HEK293 (cell line): ENCODE results near the gene TEX47.

ENCODE experiments used
- CTCF ChIA-PET: fragments of 350-600 bp; formaldehyde crosslinking; extraction: SDS; loops from one replicate; lab custom pipeline; 2021; ENCODE audit warnings: antibody characterized with exemption; lab: Yijun Ruan, JAX
- POLR2A ChIA-PET: fragments of 300-600 bp; formaldehyde crosslinking; extraction: SDS; loops from one replicate; lab custom pipeline; 2020; ENCODE audit warnings: antibody characterized with exemption, inconsistent platforms; lab: Yijun Ruan, JAX
- H3K27ac ChIP-seq: fragments of 200-500 bp; sonication (Bioruptor generic); 2 replicates; pipeline ENCODE4 v1.5.1; 2014; ENCODE audit warnings: low read depth, low read length, control low read depth, inconsistent platforms; ENCODE audit errors: extremely low read depth
- H3K36me3 ChIP-seq, 2 experiments: fragments of 200-500 bp in 1 of 2; sonication (Bioruptor generic) in 1 of 2; 1 replicate in 1 of 2; 2 replicates in 1 of 2; pipeline ENCODE4 v1.5.1; 2014 to 2017; ENCODE audit warnings: inconsistent platforms in 2 of 2, low read length in 2 of 2; ENCODE audit not compliant: control insufficient read depth in 2 of 2, insufficient read depth in 1 of 2
- H3K4me1 ChIP-seq: fragments of 200-500 bp; sonication (Bioruptor generic); 2 replicates; pipeline ENCODE4 v1.5.1; 2014; ENCODE audit warnings: mild to moderate bottlenecking, low read length, inconsistent platforms; ENCODE audit not compliant: control insufficient read depth, insufficient read depth
- H3K4me3 ChIP-seq: 2 replicates; pipeline ENCODE4 v1.5.1; 2011; ENCODE audit warnings: low read depth, mild to moderate bottlenecking, control low read depth, low read length, moderate library complexity
- H3K9me3 ChIP-seq: fragments of 200-500 bp; sonication (Bioruptor generic); 2 replicates; pipeline ENCODE4 v1.5.1; 2014; ENCODE audit warnings: low read depth, low read length, inconsistent platforms; ENCODE audit not compliant: control insufficient read depth, insufficient read depth
- MZF1 ChIP-seq: fragments of 450-650 bp; formaldehyde crosslinking; IDR thresholded peaks from 2 replicates; pipeline ENCODE4 v1.5.1; 2017; ENCODE audit warnings: missing biosample characterization, missing genetic modification characterization, borderline replicate concordance
- ZBTB1 ChIP-seq: fragments of 450-650 bp; formaldehyde crosslinking; IDR thresholded peaks from 2 replicates; pipeline ENCODE4 v1.5.1; 2016; ENCODE audit warnings: missing biosample characterization, missing genetic modification characterization
- ZEB2 ChIP-seq: fragments of 450-650 bp; formaldehyde crosslinking; IDR thresholded peaks from 2 replicates; pipeline ENCODE4 v1.5.1; 2016; ENCODE audit warnings: missing biosample characterization, missing genetic modification characterization
- ZFP3 ChIP-seq: fragments of 450-650 bp; formaldehyde crosslinking; IDR thresholded peaks from 2 replicates; pipeline ENCODE4 v1.5.1; 2016; ENCODE audit warnings: low read depth, missing biosample characterization, missing genetic modification characterization
- ZFP37 ChIP-seq: fragments of 450-650 bp; formaldehyde crosslinking; IDR thresholded peaks from 2 replicates; pipeline ENCODE4 v1.5.1; 2016; ENCODE audit warnings: missing biosample characterization, missing genetic modification characterization
- ZNF121 ChIP-seq: fragments of 450-650 bp; formaldehyde crosslinking; IDR thresholded peaks from 2 replicates; pipeline ENCODE4 v1.5.1; 2016; ENCODE audit warnings: missing biosample characterization, missing genetic modification characterization
- ZNF132 ChIP-seq: fragments of 450-650 bp; formaldehyde crosslinking; IDR thresholded peaks from 2 replicates; pipeline ENCODE4 v1.5.1; 2017; ENCODE audit warnings: missing biosample characterization, missing genetic modification characterization, borderline replicate concordance
- ZNF138 ChIP-seq: fragments of 450-650 bp; formaldehyde crosslinking; IDR thresholded peaks from 2 replicates; pipeline ENCODE4 v1.5.1; 2016; ENCODE audit warnings: missing biosample characterization, missing genetic modification characterization, borderline replicate concordance
- ZNF146 ChIP-seq: fragments of 450-650 bp; formaldehyde crosslinking; IDR thresholded peaks from 2 replicates; pipeline ENCODE4 v1.5.1; 2016; ENCODE audit warnings: missing biosample characterization, missing genetic modification characterization
- ZNF175 ChIP-seq: fragments of 450-650 bp; formaldehyde crosslinking; IDR thresholded peaks from 2 replicates; pipeline ENCODE4 v1.5.1; 2016; ENCODE audit warnings: missing biosample characterization, missing genetic modification characterization
- ZNF223 ChIP-seq: fragments of 450-650 bp; formaldehyde crosslinking; IDR thresholded peaks from 2 replicates; pipeline ENCODE4 v1.5.1; 2016; ENCODE audit warnings: missing biosample characterization, missing genetic modification characterization
- ZNF335 ChIP-seq: fragments of 450-650 bp; formaldehyde crosslinking; conservative IDR thresholded peaks from 2 replicates; pipeline ENCODE4 v1.5.1; 2016; ENCODE audit warnings: missing biosample characterization, missing genetic modification characterization
- ZNF350 ChIP-seq: fragments of 450-650 bp; formaldehyde crosslinking; IDR thresholded peaks from 2 replicates; pipeline ENCODE4 v1.5.0; 2017; ENCODE audit warnings: missing biosample characterization, mild to moderate bottlenecking, missing genetic modification characterization
- ZNF473 ChIP-seq: fragments of 450-650 bp; formaldehyde crosslinking; IDR thresholded peaks from 2 replicates; pipeline ENCODE4 v1.5.1; 2017; ENCODE audit warnings: missing biosample characterization, missing genetic modification characterization
- ZNF548 ChIP-seq: fragments of 450-650 bp; formaldehyde crosslinking; IDR thresholded peaks from 2 replicates; pipeline ENCODE4 v1.5.1; 2016; ENCODE audit warnings: missing biosample characterization, missing genetic modification characterization
- ZNF585B ChIP-seq: fragments of 450-650 bp; formaldehyde crosslinking; IDR thresholded peaks from 2 replicates; pipeline ENCODE4 v1.5.1; 2016; ENCODE audit warnings: missing biosample characterization, missing genetic modification characterization
- ZNF610 ChIP-seq: fragments of 450-650 bp; formaldehyde crosslinking; IDR thresholded peaks from 2 replicates; pipeline ENCODE4 v1.5.1; 2016; ENCODE audit warnings: missing biosample characterization, missing genetic modification characterization, borderline replicate concordance
- ZNF629 ChIP-seq: fragments of 450-650 bp; formaldehyde crosslinking; IDR thresholded peaks from 2 replicates; pipeline ENCODE4 v1.5.1; 2017; ENCODE audit warnings: missing biosample characterization, missing genetic modification characterization
- ZNF654 ChIP-seq: fragments of 450-650 bp; formaldehyde crosslinking; IDR thresholded peaks from 2 replicates; pipeline ENCODE4 v1.5.1; 2016; ENCODE audit warnings: low read depth, missing biosample characterization, missing genetic modification characterization
- ZNF664 ChIP-seq: fragments of 450-650 bp; formaldehyde crosslinking; IDR thresholded peaks from 2 replicates; pipeline ENCODE4 v1.5.1; 2016; ENCODE audit warnings: missing biosample characterization, missing genetic modification characterization
- ZNF776 ChIP-seq: fragments of 450-650 bp; formaldehyde crosslinking; IDR thresholded peaks from 2 replicates; pipeline ENCODE4 v1.5.0; 2017; ENCODE audit warnings: missing biosample characterization, missing genetic modification characterization, borderline replicate concordance
- ZNF792 ChIP-seq: fragments of 450-650 bp; formaldehyde crosslinking; IDR thresholded peaks from 2 replicates; pipeline ENCODE4 v1.5.1; 2016; ENCODE audit warnings: missing biosample characterization, missing genetic modification characterization
- ZSCAN16 ChIP-seq: fragments of 450-650 bp; formaldehyde crosslinking; IDR thresholded peaks from 2 replicates; pipeline ENCODE4 v1.5.1; 2016; ENCODE audit warnings: missing biosample characterization, missing genetic modification characterization
- ZSCAN30 ChIP-seq: fragments of 450-650 bp; IDR thresholded peaks from 2 replicates; pipeline ENCODE4 v1.5.1; 2018; ENCODE audit warnings: missing biosample characterization, mild to moderate bottlenecking, missing genetic modification characterization, moderate library complexity
- TF ChIP-seq, protein P1 (sequence below): fragments of 450-650 bp; formaldehyde crosslinking; IDR thresholded peaks from 2 replicates; pipeline ENCODE4 v1.5.1; 2016; ENCODE audit warnings: missing biosample characterization, missing genetic modification characterization
- TF ChIP-seq, protein P2 (sequence below): fragments of 450-650 bp; formaldehyde crosslinking; IDR thresholded peaks from 2 replicates; pipeline ENCODE4 v1.5.1; 2016; ENCODE audit warnings: missing biosample characterization, missing genetic modification characterization, borderline replicate concordance

The TEX47 gene

DNA sequence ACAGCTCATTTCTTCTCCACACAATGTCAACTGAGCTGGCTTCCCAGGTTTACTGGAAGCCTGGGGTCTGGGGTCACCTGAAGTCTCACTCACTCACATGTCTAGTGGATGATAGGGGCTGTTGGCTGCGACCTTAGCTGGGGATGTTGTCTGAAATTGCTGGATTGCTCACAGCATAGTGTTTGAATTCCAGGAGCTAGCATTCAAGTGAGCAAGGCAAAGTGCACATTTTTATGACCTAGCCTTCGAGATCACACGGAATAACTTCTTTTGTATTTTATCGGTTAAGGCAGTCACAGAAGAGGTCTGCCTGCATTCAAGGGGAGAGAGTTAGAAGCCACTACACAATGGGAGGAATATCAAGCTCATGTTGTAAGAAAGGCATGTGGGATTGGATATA lies 3.6 kb downstream of the TEX47 start:
- CTCF ChIA-PET: interaction anchor here (1.1 kb wide), 1 partner anchor 43 kb away, joined by 4 read pairs; no protein-coding TSS in a partner anchor
- TF ChIP-seq ZNF473 (no peak), ZFP37 (tag by site-specific recombination) (no peak), ZNF629 (no peak), ZNF585B (tag by site-specific recombination) (no peak), ZNF132 (no peak), ZNF175 (no peak), MZF1 (tag by site-specific recombination) (no peak)
- TF ChIP-seq, protein P1, sequence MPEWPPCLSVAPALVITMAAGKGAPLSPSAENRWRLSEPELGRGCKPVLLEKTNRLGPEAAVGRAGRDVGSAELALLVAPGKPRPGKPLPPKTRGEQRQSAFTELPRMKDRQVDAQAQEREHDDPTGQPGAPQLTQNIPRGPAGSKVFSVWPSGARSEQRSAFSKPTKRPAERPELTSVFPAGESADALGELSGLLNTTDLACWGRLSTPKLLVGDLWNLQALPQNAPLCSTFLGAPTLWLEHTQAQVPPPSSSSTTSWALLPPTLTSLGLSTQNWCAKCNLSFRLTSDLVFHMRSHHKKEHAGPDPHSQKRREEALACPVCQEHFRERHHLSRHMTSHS: no peak
- no peaks in the 10 kb centered on the region for H3K4me1 ChIP-seq

DNA sequence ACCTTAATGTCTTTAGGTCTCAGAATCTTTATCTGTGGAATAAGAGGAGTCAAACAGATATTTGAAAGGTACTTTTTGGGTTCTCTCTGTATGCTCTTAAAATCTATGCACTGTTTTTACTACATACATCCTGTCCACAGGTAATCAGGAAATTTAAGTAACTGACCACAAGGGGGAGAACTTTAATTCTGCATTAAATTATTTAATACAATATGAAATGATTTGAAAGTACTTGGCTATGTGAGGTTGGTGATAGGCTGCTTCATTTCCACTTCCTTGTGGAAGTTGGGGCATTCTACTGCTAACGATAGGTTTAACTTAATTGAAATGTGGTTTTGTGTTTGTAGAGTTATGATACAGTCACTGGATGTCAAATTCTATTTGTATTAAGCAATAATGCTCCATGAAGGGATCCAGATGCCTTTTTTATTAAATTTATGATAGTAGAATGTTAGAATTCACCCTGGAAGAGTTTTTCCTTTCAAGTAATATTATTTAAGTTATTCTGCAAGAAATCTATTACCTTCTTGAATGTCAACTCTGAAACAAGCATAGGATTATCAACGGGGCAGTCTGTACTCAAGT lies 6.0 kb downstream of the TEX47 start:
- Histone ChIP-seq H3K27ac (no peak overlapping the region), H3K9me3 (no peaks in the 10 kb centered on the region), H3K36me3 (no peaks in the 10 kb centered on the region), H3K4me3 (no peak overlapping the region), H3K4me1 (no peaks in the 10 kb centered on the region)
- TF ChIP-seq ZNF175 (no peak), ZNF138 (tag by site-specific recombination) (no peak), ZNF664 (tag by site-specific recombination) (0 out of 2 replicates have a peak, but pooled peaks have one; percentile 16), ZNF350 (no peak), ZSCAN16 (no peak)
- TF ChIP-seq, protein P2, sequence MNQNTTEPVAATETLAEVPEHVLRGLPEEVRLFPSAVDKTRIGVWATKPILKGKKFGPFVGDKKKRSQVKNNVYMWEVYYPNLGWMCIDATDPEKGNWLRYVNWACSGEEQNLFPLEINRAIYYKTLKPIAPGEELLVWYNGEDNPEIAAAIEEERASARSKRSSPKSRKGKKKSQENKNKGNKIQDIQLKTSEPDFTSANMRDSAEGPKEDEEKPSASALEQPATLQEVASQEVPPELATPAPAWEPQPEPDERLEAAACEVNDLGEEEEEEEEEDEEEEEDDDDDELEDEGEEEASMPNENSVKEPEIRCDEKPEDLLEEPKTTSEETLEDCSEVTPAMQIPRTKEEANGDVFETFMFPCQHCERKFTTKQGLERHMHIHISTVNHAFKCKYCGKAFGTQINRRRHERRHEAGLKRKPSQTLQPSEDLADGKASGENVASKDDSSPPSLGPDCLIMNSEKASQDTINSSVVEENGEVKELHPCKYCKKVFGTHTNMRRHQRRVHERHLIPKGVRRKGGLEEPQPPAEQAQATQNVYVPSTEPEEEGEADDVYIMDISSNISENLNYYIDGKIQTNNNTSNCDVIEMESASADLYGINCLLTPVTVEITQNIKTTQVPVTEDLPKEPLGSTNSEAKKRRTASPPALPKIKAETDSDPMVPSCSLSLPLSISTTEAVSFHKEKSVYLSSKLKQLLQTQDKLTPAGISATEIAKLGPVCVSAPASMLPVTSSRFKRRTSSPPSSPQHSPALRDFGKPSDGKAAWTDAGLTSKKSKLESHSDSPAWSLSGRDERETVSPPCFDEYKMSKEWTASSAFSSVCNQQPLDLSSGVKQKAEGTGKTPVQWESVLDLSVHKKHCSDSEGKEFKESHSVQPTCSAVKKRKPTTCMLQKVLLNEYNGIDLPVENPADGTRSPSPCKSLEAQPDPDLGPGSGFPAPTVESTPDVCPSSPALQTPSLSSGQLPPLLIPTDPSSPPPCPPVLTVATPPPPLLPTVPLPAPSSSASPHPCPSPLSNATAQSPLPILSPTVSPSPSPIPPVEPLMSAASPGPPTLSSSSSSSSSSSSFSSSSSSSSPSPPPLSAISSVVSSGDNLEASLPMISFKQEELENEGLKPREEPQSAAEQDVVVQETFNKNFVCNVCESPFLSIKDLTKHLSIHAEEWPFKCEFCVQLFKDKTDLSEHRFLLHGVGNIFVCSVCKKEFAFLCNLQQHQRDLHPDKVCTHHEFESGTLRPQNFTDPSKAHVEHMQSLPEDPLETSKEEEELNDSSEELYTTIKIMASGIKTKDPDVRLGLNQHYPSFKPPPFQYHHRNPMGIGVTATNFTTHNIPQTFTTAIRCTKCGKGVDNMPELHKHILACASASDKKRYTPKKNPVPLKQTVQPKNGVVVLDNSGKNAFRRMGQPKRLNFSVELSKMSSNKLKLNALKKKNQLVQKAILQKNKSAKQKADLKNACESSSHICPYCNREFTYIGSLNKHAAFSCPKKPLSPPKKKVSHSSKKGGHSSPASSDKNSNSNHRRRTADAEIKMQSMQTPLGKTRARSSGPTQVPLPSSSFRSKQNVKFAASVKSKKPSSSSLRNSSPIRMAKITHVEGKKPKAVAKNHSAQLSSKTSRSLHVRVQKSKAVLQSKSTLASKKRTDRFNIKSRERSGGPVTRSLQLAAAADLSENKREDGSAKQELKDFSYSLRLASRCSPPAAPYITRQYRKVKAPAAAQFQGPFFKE (tag by site-specific recombination): no peak
- POLR2A ChIA-PET: no interaction called here
- CTCF ChIA-PET: interaction anchor here (0.9 kb wide), 1 partner anchor 833 kb away, joined by 4 read pairs; no protein-coding TSS in a partner anchor

More for the DNA sequence above, 3.6 kb downstream of the TEX47 start:
- H3K27ac ChIP-seq: no peak overlapping the region
- H3K36me3 ChIP-seq: no peaks in the 10 kb centered on the region
- no peaks in the 10 kb centered on the region for H3K9me3 ChIP-seq
- no peak overlapping the region for H3K4me3 ChIP-seq
- POLR2A ChIA-PET: no interaction called here

DNA sequence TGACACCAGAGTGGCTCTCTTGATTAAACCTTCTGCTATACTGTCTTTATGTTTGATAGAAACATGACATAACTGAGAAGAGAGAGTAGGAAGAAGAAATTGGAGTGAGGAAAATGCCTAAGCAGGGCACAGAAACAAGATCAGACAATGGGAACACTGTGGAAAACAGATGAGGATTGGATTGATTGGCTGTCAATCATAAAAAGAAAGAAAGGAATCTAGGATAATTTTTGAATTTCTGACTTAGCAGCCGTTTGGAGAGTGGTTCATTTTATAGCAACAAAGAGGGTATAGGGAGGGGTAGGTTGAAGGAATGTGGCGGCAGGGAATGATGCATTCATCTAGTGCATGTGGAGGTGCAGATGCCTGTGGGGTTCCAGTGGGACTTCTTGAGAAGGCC lies 7.8 kb downstream of the TEX47 start:
- Histone ChIP-seq H3K4me1 (no peaks in the 10 kb centered on the region), H3K9me3 (no peaks in the 10 kb centered on the region), H3K36me3 (no peaks in the 10 kb centered on the region), H3K27ac (no peak overlapping the region), H3K4me3 (no peak overlapping the region)
- CTCF ChIA-PET: interaction anchor here (0.6 kb wide), 1 partner anchor 324 kb away, joined by 3 read pairs; no protein-coding TSS in a partner anchor
- POLR2A ChIA-PET: no interaction called here
- TF ChIP-seq ZNF654 (no peak), ZNF548 (tag by site-specific recombination) (no peak), ZNF223 (tag by site-specific recombination) (no peak), ZNF610 (tag by site-specific recombination) (no peak), ZFP3 (tag by site-specific recombination) (no peak), ZNF146 (tag by site-specific recombination) (no peak), ZNF335 (no peak), ZEB2 (tag by site-specific recombination) (no peak), ZSCAN30 (tag by site-specific recombination) (no peak), ZNF121 (no peak), ZNF792 (tag by site-specific recombination) (no peak), ZNF776 (tag by site-specific recombination) (no peak), ZBTB1 (tag by site-specific recombination) (no peak)
